Activated CD8-positive, alpha-beta memory T cell treated with anti-CD3 and anti-CD28 coated beads, Interleukin-2, amount 50 U/mL, for 48 hours (primary cell): ENCODE measurements around the gene MIEF1.

ENCODE experiments used
- DNase-seq: peaks from one replicate; pipeline ENCODE4 v3.0.0-alpha.2; 2020

The MIEF1 gene

GRCh38 chr22:39502109-39502788 is at the start of gene MIEF1:
Gene MIEF1 (plus strand): TSS chr22:39502290. CDS start chr22:39511295, 9,005 bp downstream.
- peak; percentile 96 for DNase-seq

- no peak for DNase-seq
These were observed 49.4 kb upstream of the MIEF1 start for GRCh38 chr22:39452740-39453040.

GRCh38 chr22:39453765-39454378 is 48.2 kb upstream of the MIEF1 start:
- no peak for DNase-seq

- DNase-seq = no peak
These were observed 47.7 kb upstream of the MIEF1 start for GRCh38 chr22:39454385-39454871.

GRCh38 chr22:39456522-39457197 is 45.4 kb upstream of the MIEF1 start, which contains the start of gene MGAT3:
Gene MGAT3 (plus strand): TSS chr22:39457012. CDS start chr22:39487348, 30,336 bp downstream.
- DNase-seq = no peak

GRCh38 chr22:39457198-39457555 is 44.9 kb upstream of the MIEF1 start:
- no peak for DNase-seq

- DNase-seq = no peak
These were observed 44.3 kb upstream of the MIEF1 start for GRCh38 chr22:39457556-39458443.

GRCh38 chr22:39458444-39459083 is 43.5 kb upstream of the MIEF1 start:
- no peak for DNase-seq

- DNase-seq = no peak
These were observed 42.4 kb upstream of the MIEF1 start for GRCh38 chr22:39459681-39460080.

- no peak for DNase-seq
These were observed 39.5 kb upstream of the MIEF1 start for GRCh38 chr22:39462443-39463221.

- no peak for DNase-seq
These were observed 38.8 kb upstream of the MIEF1 start for GRCh38 chr22:39463277-39463676.

GRCh38 chr22:39463931-39464390 is 38.1 kb upstream of the MIEF1 start:
- no peak for DNase-seq

GRCh38 chr22:39466228-39467006 is 35.7 kb upstream of the MIEF1 start:
- no peak for DNase-seq

GRCh38 chr22:39467390-39467895 is 34.6 kb upstream of the MIEF1 start:
- DNase-seq = no peak

- DNase-seq = no peak
These were observed 33.4 kb upstream of the MIEF1 start for GRCh38 chr22:39468487-39469325.

GRCh38 chr22:39469326-39469680 is 32.8 kb upstream of the MIEF1 start:
- no peak for DNase-seq

- no peak for DNase-seq
These were observed 32.2 kb upstream of the MIEF1 start for GRCh38 chr22:39469681-39470450.

GRCh38 chr22:39470451-39471291 is 31.4 kb upstream of the MIEF1 start:
- no peak for DNase-seq
